ENCODE results near the gene LGR5. TPM values are rescaled to one million over a fixed set of nuclear protein-coding genes. Genes with fewer than 3 reads are reported as not detected.

LGR5 gene, protein sequence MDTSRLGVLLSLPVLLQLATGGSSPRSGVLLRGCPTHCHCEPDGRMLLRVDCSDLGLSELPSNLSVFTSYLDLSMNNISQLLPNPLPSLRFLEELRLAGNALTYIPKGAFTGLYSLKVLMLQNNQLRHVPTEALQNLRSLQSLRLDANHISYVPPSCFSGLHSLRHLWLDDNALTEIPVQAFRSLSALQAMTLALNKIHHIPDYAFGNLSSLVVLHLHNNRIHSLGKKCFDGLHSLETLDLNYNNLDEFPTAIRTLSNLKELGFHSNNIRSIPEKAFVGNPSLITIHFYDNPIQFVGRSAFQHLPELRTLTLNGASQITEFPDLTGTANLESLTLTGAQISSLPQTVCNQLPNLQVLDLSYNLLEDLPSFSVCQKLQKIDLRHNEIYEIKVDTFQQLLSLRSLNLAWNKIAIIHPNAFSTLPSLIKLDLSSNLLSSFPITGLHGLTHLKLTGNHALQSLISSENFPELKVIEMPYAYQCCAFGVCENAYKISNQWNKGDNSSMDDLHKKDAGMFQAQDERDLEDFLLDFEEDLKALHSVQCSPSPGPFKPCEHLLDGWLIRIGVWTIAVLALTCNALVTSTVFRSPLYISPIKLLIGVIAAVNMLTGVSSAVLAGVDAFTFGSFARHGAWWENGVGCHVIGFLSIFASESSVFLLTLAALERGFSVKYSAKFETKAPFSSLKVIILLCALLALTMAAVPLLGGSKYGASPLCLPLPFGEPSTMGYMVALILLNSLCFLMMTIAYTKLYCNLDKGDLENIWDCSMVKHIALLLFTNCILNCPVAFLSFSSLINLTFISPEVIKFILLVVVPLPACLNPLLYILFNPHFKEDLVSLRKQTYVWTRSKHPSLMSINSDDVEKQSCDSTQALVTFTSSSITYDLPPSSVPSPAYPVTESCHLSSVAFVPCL
- total RNA-seq = not detected in 2 replicates

DNA sequence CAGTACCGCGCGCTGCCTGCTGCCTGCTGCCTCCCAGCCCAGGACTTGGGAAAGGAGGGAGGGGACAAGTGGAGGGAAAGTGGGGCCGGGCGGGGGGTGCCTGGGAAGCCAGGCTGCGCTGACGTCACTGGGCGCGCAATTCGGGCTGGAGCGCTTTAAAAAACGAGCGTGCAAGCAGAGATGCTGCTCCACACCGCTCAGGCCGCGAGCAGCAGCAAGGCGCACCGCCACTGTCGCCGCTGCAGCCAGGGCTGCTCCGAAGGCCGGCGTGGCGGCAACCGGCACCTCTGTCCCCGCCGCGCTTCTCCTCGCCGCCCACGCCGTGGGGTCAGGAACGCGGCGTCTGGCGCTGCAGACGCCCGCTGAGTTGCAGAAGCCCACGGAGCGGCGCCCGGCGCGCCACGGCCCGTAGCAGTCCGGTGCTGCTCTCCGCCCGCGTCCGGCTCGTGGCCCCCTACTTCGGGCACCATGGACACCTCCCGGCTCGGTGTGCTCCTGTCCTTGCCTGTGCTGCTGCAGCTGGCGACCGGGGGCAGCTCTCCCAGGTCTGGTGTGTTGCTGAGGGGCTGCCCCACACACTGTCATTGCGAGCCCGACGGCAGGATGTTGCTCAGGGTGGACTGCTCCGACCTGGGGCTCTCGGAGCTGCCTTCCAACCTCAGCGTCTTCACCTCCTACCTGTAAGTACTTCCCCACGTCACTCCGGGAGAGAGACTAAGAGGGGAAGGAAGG lies at the start of gene LGR5:
Gene LGR5 (plus strand): TSS at position 186 of the 732 bp plus-strand sequence. CDS start 283 bp downstream, at position 469.

Other genes with a start within 250 kb of the LGR5 start
- 18.3 and 21.1 TPM in 2 replicates for gene ZFC3H1, start 224.1 kb downstream of the LGR5 start, total RNA-seq
- 2.3 and 4.3 TPM in 2 replicates for gene THAP2, start 224.5 kb downstream of the LGR5 start, total RNA-seq
- gene TMEM19, start 246.3 kb downstream of the LGR5 start, total RNA-seq = 22.5 and 31.3 TPM in 2 replicates